Choroid plexus epithelial cell (primary cell): Measurements from ENCODE around the gene GABRE.

Experiments used
- DNase-seq: peaks from one replicate; pipeline ENCODE4 v3.0.0-alpha.2; 2010; ENCODE audit warnings: low read depth
- H3K4me3 ChIP-seq: 2 replicates; pipeline ENCODE4 v1.5.1; 2011; ENCODE audit warnings: low read depth, mild to moderate bottlenecking, control low read depth, low read length, moderate library complexity
- CTCF ChIP-seq: conservative IDR thresholded peaks from 2 replicates; pipeline ENCODE4 v1.5.1; 2011; ENCODE audit warnings: low read depth, mild to moderate bottlenecking, control low read depth, inconsistent platforms, low read length, moderate library complexity

GABRE gene

GRCh38 chrX:151970661-151971060 is 3.8 kb downstream of the GABRE start:
- TF ChIP-seq CTCF: no peak
- no peak overlapping the region for H3K4me3 ChIP-seq
- peak; percentile 89 for DNase-seq

- DNase-seq: no peak
- TF ChIP-seq CTCF: no peak
- H3K4me3 ChIP-seq: no peak overlapping the region
Measured at GRCh38 chrX:151970027-151970426, 4.4 kb downstream of the GABRE start.

GRCh38 chrX:151966236-151966635 is 8.2 kb downstream of the GABRE start:
- DNase-seq: peak; percentile 11
- no peak overlapping the region for H3K4me3 ChIP-seq
- no peak for TF ChIP-seq CTCF

GRCh38 chrX:151962034-151962433 is 12.4 kb downstream of the GABRE start:
- no peak overlapping the region for H3K4me3 ChIP-seq
- no peak for TF ChIP-seq CTCF
- no peak for DNase-seq

GRCh38 chrX:151958101-151958500 is 16.4 kb downstream of the GABRE start:
- no peak for TF ChIP-seq CTCF

GRCh38 chrX:151954730-151955129 is 19.7 kb downstream of the GABRE start:
- no peak for TF ChIP-seq CTCF
- no peak overlapping the region for H3K4me3 ChIP-seq
- DNase-seq: no peak

More at GRCh38 chrX:151958101-151958500, 16.4 kb downstream of the GABRE start:
- DNase-seq: no peak
- no peak overlapping the region for H3K4me3 ChIP-seq

- no peak for TF ChIP-seq CTCF
- DNase-seq: no peak
- no peak overlapping the region for H3K4me3 ChIP-seq
Measured at GRCh38 chrX:151938172-151938571, 36.3 kb downstream of the GABRE start.
